ENCODE measurements around the gene FTMT. TPM values are rescaled to one million over a fixed set of nuclear protein-coding genes. Genes with fewer than 3 reads are reported as not detected.

Gene FTMT
- total and polyA plus RNA-seq, 7 donors: not detected

DNA sequence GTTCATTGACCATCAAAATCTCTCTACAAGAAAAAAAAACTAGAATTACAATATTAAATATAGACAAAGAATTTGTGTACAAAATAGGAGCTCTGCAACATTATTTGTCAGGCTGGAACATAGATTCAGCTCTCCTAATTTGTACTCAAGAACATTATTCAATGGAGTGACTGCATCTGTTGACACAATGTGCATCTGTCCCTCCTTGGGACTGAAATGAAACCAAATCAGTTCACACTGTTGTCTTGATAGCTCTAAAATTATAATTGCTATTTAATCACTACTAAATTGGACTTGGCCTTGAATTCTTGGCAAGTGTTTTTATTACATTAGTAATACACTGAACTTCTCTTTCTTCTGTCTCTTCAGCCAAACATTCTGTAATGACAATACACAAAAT, 47.7 kb downstream of the FTMT start:
- no peak for TF ChIP-seq EP300 (IDR thresholded peaks at IDR 0.05)
- intact Hi-C loops (cut with DNase I): no loop called here
- Histone ChIP-seq H3K27ac (no peak overlapping the region), H3K36me3 (no peaks in the 10 kb centered on the region), H3K27me3 (no peaks in the 10 kb centered on the region), H3K9me3 (no peaks in the 10 kb centered on the region), H3K4me3 (no peak overlapping the region), H3K4me1 (no peaks in the 10 kb centered on the region)
- DNase-seq: no peak

Other genes with a start within 250 kb of the FTMT start
- gene SRFBP1, start 110.1 kb downstream of the FTMT start, total RNA-seq: 10 to 100 TPM; 13.6 to 20.2 (median 16.4) TPM
- 1 to 10 TPM; 3.0 to 5.0 (median 3.5) TPM for gene SRFBP1, start 110.1 kb downstream of the FTMT start, polyA plus RNA-seq
- gene LOX, start 226.4 kb downstream of the FTMT start, total RNA-seq: 10 to 100 TPM in 2 of 4 donors, 1 to 10 TPM in 2; 6.8 to 21.6 (median 10.3) TPM
- gene LOX, start 226.4 kb downstream of the FTMT start, polyA plus RNA-seq: 1 to 10 TPM in 2 of 3 donors, not detected in 1; 1.8 to 2.3 TPM

Measured in sigmoid colon (tissue), 7 donors.